Effector memory CD8-positive, alpha-beta T cell (primary cell): ENCODE results near the gene ITGA5.

ENCODE experiments used
- ATAC-seq: fragments of 150-1000 bp; cut with Tn5 transposase; replicated peaks from 2 replicates; pipeline ENCODE4 v1.10.0; 2021; ENCODE audit warnings: mild to moderate bottlenecking, moderate library complexity
- DNase-seq, 3 experiments: peaks; one replicate each; pipeline ENCODE4 v3.0.0; 2021
- H3K27ac Mint-ChIP-seq, 2 donors: one replicate each; pipeline ENCODE4 v1.8.0; 2022; ENCODE audit warnings: mild to moderate bottlenecking in 2 of 2, mixed read lengths in 2 of 2, moderate library complexity in 2 of 2
- H3K27me3 Mint-ChIP-seq, 2 donors: one replicate each; pipeline ENCODE4 v1.8.0; 2022; ENCODE audit warnings: mixed read lengths in 2 of 2
- H3K36me3 Mint-ChIP-seq: one replicate; pipeline ENCODE4 v1.8.0; 2022; ENCODE audit warnings: mild to moderate bottlenecking, moderate library complexity, mixed read lengths; ENCODE audit not compliant: insufficient read depth
- H3K4me1 Mint-ChIP-seq, 2 donors: one replicate each; pipeline ENCODE4 v1.8.0; 2022; ENCODE audit warnings: low read depth in 2 of 2, mixed read lengths in 2 of 2
- H3K4me3 Mint-ChIP-seq, 2 donors: one replicate each; pipeline ENCODE4 v1.8.0; 2022; ENCODE audit warnings: mild to moderate bottlenecking in 2 of 2, mixed read lengths in 2 of 2, moderate library complexity in 2 of 2
- H3K9me3 Mint-ChIP-seq, 2 donors: one replicate each; pipeline ENCODE4 v1.8.0; 2022; ENCODE audit warnings: mixed read lengths in 2 of 2

The ITGA5 gene

DNA sequence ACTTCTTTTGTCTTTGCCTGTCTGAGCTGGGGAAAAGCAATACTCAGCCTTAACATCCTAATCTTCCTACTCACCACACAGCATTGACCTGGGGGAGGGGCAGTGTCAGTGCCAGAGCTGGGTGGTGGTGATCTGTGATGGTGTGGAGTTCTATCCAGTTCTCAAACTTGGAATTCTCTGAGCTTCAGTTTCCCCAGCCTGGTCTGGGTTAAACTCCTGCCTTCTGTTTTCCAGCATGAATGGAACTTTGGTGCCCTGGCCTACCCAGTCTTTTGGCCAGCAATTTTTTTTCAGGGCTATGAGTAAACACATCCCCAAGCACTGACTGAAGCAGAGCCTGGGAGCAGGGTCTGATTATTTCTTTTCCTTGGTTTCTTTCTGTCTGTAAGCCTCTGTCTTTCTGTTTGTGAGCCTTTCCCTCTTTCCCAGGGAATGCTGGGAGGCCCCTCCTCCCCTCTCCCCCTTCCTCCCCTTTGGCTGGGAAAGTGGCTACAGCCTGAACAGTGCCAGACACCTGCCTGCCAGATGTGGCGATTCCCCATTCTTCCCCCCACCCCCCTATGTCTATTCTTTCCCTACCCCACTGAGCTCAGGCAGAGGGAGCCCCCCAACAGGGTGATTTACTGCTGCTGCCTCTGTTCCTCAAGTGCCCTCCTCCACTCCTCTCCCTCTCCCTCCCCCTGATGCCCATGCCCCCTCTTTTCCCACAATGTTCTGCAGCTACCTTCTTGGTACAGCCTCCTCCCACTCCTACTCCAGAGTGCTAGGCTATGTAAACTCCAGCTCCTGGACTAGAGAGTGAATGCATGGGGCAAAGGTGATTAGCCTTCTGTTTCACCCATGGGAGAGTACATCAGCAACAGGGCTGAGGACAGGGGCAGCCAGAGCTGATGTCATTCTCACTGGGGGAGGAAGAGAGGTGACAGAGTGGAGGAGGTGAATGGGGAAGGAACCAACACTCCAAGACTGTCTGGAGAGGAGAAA, 65.9 kb downstream of the ITGA5 start:
- H3K9me3 Mint-ChIP-seq = no peaks in the 10 kb centered on the region
- H3K4me1 Mint-ChIP-seq = peaks cover 0 to 2% of the 10 kb centered on the region in 2 donors
- H3K4me3 Mint-ChIP-seq = no peak overlapping the region
- DNase-seq (no peak), ATAC-seq (no peak)
- H3K36me3 Mint-ChIP-seq = peaks cover 20% of the 10 kb centered on the region
- H3K27ac Mint-ChIP-seq = peak overlapping the region in 1 of 2 donors; percentile 76
- H3K27me3 Mint-ChIP-seq = no peaks in the 10 kb centered on the region

DNA sequence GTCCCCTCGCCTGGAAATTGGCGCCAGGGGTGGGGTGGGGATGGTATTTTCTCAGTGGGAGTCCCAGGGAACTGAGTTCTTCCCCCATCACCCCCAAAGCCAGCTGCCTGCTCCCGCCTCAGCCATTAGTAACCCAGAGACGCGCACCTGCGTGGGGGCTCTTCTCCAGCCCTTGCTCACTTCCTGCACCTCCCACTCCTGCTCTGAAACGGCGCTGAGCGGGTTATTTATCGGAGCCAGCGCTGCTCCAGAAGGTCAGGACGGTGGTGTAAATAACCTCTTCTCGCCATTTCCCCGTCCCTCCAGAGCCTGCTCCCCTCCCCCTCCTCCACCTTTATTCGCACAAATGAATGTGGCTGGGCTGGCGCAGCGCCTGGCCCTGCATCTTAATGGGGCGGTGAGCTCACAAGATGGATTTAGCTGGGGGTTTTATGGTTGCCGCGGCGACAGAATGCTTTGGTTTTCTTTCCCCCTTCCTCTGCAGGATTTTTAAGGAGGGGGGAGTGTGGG, 67.0 kb downstream of the ITGA5 start:
- H3K4me1 Mint-ChIP-seq = peaks cover 0 to 2% of the 10 kb centered on the region in 2 donors
- ATAC-seq (no peak), DNase-seq (no peak)
- H3K9me3 Mint-ChIP-seq = no peaks in the 10 kb centered on the region
- H3K36me3 Mint-ChIP-seq = peaks cover 31% of the 10 kb centered on the region
- no peak overlapping the region for H3K4me3 Mint-ChIP-seq
- peak overlapping the region in 1 of 2 donors; percentile 35 for H3K27ac Mint-ChIP-seq
- H3K27me3 Mint-ChIP-seq = no peaks in the 10 kb centered on the region

DNA sequence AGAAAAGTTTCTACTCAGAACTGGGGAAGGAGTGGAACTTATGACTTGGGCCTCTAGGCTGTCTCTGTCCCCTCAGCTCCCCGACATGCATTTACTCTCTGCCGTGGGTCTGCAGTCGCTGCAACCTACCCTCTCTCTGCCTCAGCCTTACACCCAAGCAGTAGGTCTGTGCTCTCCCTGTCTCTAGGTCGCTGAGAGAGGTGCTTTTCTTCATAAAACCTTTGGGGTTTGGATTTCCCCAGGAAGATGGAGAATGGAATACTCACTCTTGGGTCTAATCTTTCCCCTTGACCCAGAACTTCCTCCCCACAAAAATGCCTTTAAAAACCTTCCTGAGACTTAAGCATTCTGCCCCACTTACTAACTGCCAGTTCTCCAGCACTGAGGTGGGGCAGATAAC, 67.7 kb downstream of the ITGA5 start:
- Mint-ChIP-seq H3K36me3 (peaks cover 37% of the 10 kb centered on the region), H3K4me3 (no peak overlapping the region)

DNA sequence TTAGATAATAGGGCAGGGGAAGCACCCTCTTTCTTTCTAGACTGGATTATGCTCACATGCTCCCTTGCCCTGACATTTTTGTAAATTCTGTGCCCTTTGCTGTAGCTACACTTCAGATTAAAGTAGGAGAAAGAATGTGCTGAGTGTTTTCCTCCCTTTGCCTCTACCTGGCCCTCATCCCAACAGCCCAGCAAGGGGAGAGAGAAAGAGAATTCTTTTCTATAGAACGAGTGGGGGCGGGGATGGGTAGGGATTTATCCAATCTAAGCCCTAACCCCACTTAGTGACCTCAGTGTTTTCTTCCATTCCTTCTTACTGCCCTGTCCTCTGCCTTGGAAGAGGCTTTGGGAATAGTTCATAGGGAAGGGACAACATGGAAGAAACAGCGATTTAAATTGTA, 68.3 kb downstream of the ITGA5 start:
- Mint-ChIP-seq H3K4me1 (peaks cover 0 to 2% of the 10 kb centered on the region in 2 donors), H3K27me3 (no peaks in the 10 kb centered on the region), H3K36me3 (peaks cover 43% of the 10 kb centered on the region), H3K4me3 (no peak overlapping the region), H3K9me3 (no peaks in the 10 kb centered on the region), H3K27ac (peak overlapping the region in 1 of 2 donors; percentile 6)
- DNase-seq = no peak
- ATAC-seq = no peak

More for the DNA sequence above, 67.7 kb downstream of the ITGA5 start:
- H3K27ac Mint-ChIP-seq = peak overlapping the region in 1 of 2 donors; percentile 6
- ATAC-seq (no peak), DNase-seq (no peak)
- no peaks in the 10 kb centered on the region for H3K27me3 Mint-ChIP-seq
- H3K4me1 Mint-ChIP-seq = peaks cover 0 to 2% of the 10 kb centered on the region in 2 donors
- no peaks in the 10 kb centered on the region for H3K9me3 Mint-ChIP-seq

DNA sequence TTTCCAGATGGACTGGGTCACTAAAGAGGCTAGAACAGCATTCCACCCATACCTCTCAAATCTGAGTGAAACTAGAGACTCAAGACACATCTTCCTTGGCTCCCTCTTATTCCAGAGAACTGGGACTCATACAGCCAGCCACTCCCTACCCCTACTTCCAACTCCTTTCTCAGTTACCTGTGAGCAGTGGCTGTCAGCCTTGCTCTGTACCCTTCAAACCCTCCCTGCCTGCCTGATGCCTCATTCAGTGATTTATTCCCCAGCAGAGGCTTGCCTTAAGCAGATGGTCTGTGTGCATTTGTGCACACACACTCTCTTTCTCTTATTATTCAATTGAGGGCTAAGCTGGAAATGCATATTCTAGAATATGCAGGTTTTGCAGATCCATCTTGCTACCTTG, 69.4 kb downstream of the ITGA5 start:
- Mint-ChIP-seq H3K27me3 (no peaks in the 10 kb centered on the region), H3K9me3 (no peaks in the 10 kb centered on the region), H3K36me3 (peaks cover 53% of the 10 kb centered on the region), H3K4me1 (peaks cover 0 to 3% of the 10 kb centered on the region in 2 donors), H3K27ac (no peak overlapping the region), H3K4me3 (no peak overlapping the region)
- ATAC-seq (no peak), DNase-seq (no peak)

DNA sequence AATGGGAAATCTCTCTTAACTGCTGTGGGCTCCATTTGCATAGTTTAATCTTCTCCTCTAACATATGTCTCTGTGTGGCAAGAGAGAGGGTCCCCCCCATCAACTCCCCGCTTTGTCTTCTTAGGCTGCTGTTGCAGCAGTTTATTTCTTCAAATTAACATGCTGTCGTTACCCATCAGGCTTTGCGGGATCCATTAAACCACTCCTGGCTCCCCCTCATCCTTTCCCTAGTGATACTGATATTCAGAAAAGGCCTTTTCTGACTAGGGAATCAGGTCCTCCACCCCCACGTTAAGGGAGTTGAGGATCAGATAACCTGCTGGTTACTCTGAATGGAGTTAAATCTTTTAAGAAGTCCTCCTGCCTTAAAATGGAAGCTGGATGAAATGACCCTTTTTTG, 70.0 kb downstream of the ITGA5 start:
- ATAC-seq (no peak), DNase-seq (no peak)
- Mint-ChIP-seq H3K36me3 (peaks cover 58% of the 10 kb centered on the region), H3K27ac (no peak overlapping the region), H3K27me3 (no peaks in the 10 kb centered on the region), H3K4me3 (no peak overlapping the region), H3K4me1 (peaks cover 0 to 3% of the 10 kb centered on the region in 2 donors), H3K9me3 (no peaks in the 10 kb centered on the region)
